Measurements from ENCODE around the gene BMPR1A. TPM values are rescaled to one million over a fixed set of nuclear protein-coding genes. Genes with fewer than 3 reads are reported as not detected.

BMPR1A gene
- total RNA-seq, 1 experiment from 2014 or later, result 21.4 TPM

GRCh38 chr10:86753051-86753450, 3.4 kb upstream of the BMPR1A start:
- Mint-ChIP-seq H3K27ac (ENCODE audit: unreplicated experiment) (no peak overlapping the region), H3K27me3 (ENCODE audit: unreplicated experiment) (no peaks in the 10 kb centered on the region), H3K9me3 (ENCODE audit: low read depth, unreplicated experiment) (no peaks in the 10 kb centered on the region), H3K36me3 (ENCODE audit: insufficient read depth, unreplicated experiment) (peaks cover 24% of the 10 kb centered on the region), H3K4me1 (ENCODE audit: low read depth, unreplicated experiment) (peaks cover 19% of the 10 kb centered on the region), H3K4me3 (ENCODE audit: low read depth, unreplicated experiment) (no peak overlapping the region)
- no peak for DNase-seq
- no TSS peak for BruUV-seq (replicated peaks)
- TF ChIP-seq CTCF (IDR thresholded peaks at IDR 0.05; ENCODE audit: unreplicated experiment), result no peak
- CTCF ChIA-PET, result interaction anchor here (0.7 kb wide), 1 partner anchor 575 kb away, joined by 4 read pairs; no protein-coding TSS in a partner anchor
- intact Hi-C loops (cut with micrococcal nuclease; ENCODE audit: unreplicated experiment), result no loop called here

GRCh38 chr10:86753638-86754434, 2.6 kb upstream of the BMPR1A start:
- intact Hi-C loops (cut with micrococcal nuclease; ENCODE audit: unreplicated experiment), result no loop called here
- DNase-seq, result no peak
- CTCF ChIA-PET, result interaction anchor here (0.7 kb wide), 1 partner anchor 576 kb away, joined by 4 read pairs; no protein-coding TSS in a partner anchor
- Mint-ChIP-seq H3K36me3 (ENCODE audit: insufficient read depth, unreplicated experiment) (peaks cover 29% of the 10 kb centered on the region), H3K4me3 (ENCODE audit: low read depth, unreplicated experiment) (no peak overlapping the region), H3K9me3 (ENCODE audit: low read depth, unreplicated experiment) (no peaks in the 10 kb centered on the region), H3K27ac (ENCODE audit: unreplicated experiment) (no peak overlapping the region), H3K4me1 (ENCODE audit: low read depth, unreplicated experiment) (peaks cover 27% of the 10 kb centered on the region), H3K27me3 (ENCODE audit: unreplicated experiment) (no peaks in the 10 kb centered on the region)
- BruUV-seq (replicated peaks), result no TSS peak
- no peak for TF ChIP-seq CTCF (IDR thresholded peaks at IDR 0.05; ENCODE audit: unreplicated experiment)

DNA sequence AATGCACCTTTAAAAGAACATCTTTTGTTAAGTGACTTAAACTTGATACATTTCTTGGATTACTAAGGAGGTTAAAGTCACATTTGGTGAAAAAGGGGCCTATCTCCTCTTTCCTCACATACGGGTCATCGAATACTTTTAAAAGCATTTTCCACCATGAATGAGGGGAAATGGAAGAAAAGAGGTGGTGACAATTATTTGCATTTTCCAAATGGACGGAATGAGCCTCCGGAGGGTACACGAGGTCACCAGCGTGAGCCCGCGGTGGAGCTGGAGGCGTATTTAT, 1.0 kb upstream of the BMPR1A start:
- CTCF ChIA-PET, result no interaction called here
- Mint-ChIP-seq H3K27me3 (ENCODE audit: unreplicated experiment) (no peaks in the 10 kb centered on the region), H3K4me1 (ENCODE audit: low read depth, unreplicated experiment) (peaks cover 38% of the 10 kb centered on the region), H3K4me3 (ENCODE audit: low read depth, unreplicated experiment) (peak overlapping the region; percentile 91), H3K36me3 (ENCODE audit: insufficient read depth, unreplicated experiment) (peaks cover 29% of the 10 kb centered on the region), H3K27ac (ENCODE audit: unreplicated experiment) (peak overlapping the region; percentile 77), H3K9me3 (ENCODE audit: low read depth, unreplicated experiment) (no peaks in the 10 kb centered on the region)
- intact Hi-C loops (cut with micrococcal nuclease; ENCODE audit: unreplicated experiment), result no loop called here
- no TSS peak for BruUV-seq (replicated peaks)
- no peak for TF ChIP-seq CTCF (IDR thresholded peaks at IDR 0.05; ENCODE audit: unreplicated experiment)
- no peak for DNase-seq

- Mint-ChIP-seq H3K4me1 (ENCODE audit: low read depth, unreplicated experiment) (peaks cover 38% of the 10 kb centered on the region), H3K36me3 (ENCODE audit: insufficient read depth, unreplicated experiment) (peaks cover 29% of the 10 kb centered on the region), H3K4me3 (ENCODE audit: low read depth, unreplicated experiment) (peak overlapping the region; percentile 91), H3K9me3 (ENCODE audit: low read depth, unreplicated experiment) (no peaks in the 10 kb centered on the region), H3K27ac (ENCODE audit: unreplicated experiment) (peak overlapping the region; percentile 77), H3K27me3 (ENCODE audit: unreplicated experiment) (no peaks in the 10 kb centered on the region)
- no TSS peak for BruUV-seq (replicated peaks)
- CTCF ChIA-PET, result no interaction called here
- intact Hi-C loops (cut with micrococcal nuclease; ENCODE audit: unreplicated experiment), result loop anchor here (2.0 kb wide), 1 partner anchor 31 kb away; no protein-coding TSS in a partner anchor
- peak; percentile 91 for DNase-seq
- no peak for TF ChIP-seq CTCF (IDR thresholded peaks at IDR 0.05; ENCODE audit: unreplicated experiment)
Measured at GRCh38 chr10:86755740-86756510, 494 bp upstream of the BMPR1A start.

All from Calu3 (cell line).